NCI-H1694 (cell line): ENCODE data around the gene GPX7.

Experiments
- DNase-seq: peaks from one replicate; lab custom pipeline; 2025; lab: John Stamatoyannopoulos, UW

The GPX7 gene

GRCh38 chr1:52588027-52588426 is 14.1 kb upstream of the GPX7 start:
- DNase-seq = no peak

- no peak for DNase-seq
Measured at GRCh38 chr1:52588535-52588934, 13.6 kb upstream of the GPX7 start.

- no peak for DNase-seq
Measured at GRCh38 chr1:52590266-52590665, 11.9 kb upstream of the GPX7 start.

GRCh38 chr1:52592637-52593323 is 9.4 kb upstream of the GPX7 start:
- DNase-seq = no peak

GRCh38 chr1:52593495-52593894 is 8.7 kb upstream of the GPX7 start:
- DNase-seq = no peak

- no peak for DNase-seq
Measured at GRCh38 chr1:52595061-52595460, 7.1 kb upstream of the GPX7 start.

GRCh38 chr1:52597912-52598311 is 4.3 kb upstream of the GPX7 start:
- DNase-seq = no peak

- DNase-seq = no peak
Measured at GRCh38 chr1:52598729-52599128, 3.4 kb upstream of the GPX7 start.

GRCh38 chr1:52599236-52599635 is 2.9 kb upstream of the GPX7 start:
- DNase-seq = no peak

GRCh38 chr1:52600533-52601179 is 1.5 kb upstream of the GPX7 start:
- no peak for DNase-seq

GRCh38 chr1:52601519-52601918 is 652 bp upstream of the GPX7 start:
- no peak for DNase-seq

- DNase-seq = no peak
Measured at GRCh38 chr1:52602856-52603600, 857 bp downstream of the GPX7 start.

- DNase-seq = no peak
Measured at GRCh38 chr1:52603630-52604029, 1.5 kb downstream of the GPX7 start.

GRCh38 chr1:52604063-52604770 is 2.0 kb downstream of the GPX7 start:
- no peak for DNase-seq

GRCh38 chr1:52613636-52614373 is 11.6 kb downstream of the GPX7 start:
- no peak for DNase-seq

- DNase-seq = no peak
Measured at GRCh38 chr1:52614671-52615070, 12.5 kb downstream of the GPX7 start.

GRCh38 chr1:52615489-52616042 is 13.4 kb downstream of the GPX7 start:
- DNase-seq = no peak

GRCh38 chr1:52621950-52622349 is 19.8 kb downstream of the GPX7 start:
- DNase-seq = no peak

- DNase-seq = no peak
Measured at GRCh38 chr1:52623812-52624211, 21.6 kb downstream of the GPX7 start.

- no peak for DNase-seq
Measured at GRCh38 chr1:52627028-52627427, 24.9 kb downstream of the GPX7 start.

GRCh38 chr1:52628614-52629324 is 26.6 kb downstream of the GPX7 start:
- DNase-seq = no peak
